IPS-15b (cell line): ENCODE measurements around the gene HTR5A.
"Not testable (repeated sequence)": the region's sequence is repeated elsewhere in the genome, so short reads cannot be mapped to it uniquely, and the experiment has no call there.

Experiments used
- H3K27me3 ChIP-seq: one replicate; pipeline ENCODE4 v1.6.1; 2013; ENCODE audit warnings: low read length; ENCODE audit not compliant: control insufficient read depth, insufficient read depth
- H3K36me3 ChIP-seq: one replicate; pipeline ENCODE4 v1.6.1; 2013; ENCODE audit warnings: low read length; ENCODE audit not compliant: control insufficient read depth, insufficient read depth
- H3K4me1 ChIP-seq: one replicate; pipeline ENCODE4 v1.6.1; 2013; ENCODE audit warnings: mild to moderate bottlenecking, low read length; ENCODE audit not compliant: control insufficient read depth, insufficient read depth
- H3K4me3 ChIP-seq: one replicate; pipeline ENCODE4 v1.5.1; 2013; ENCODE audit warnings: low read depth, low read length
- H3K9ac ChIP-seq: one replicate; pipeline ENCODE4 v1.6.1; 2013; ENCODE audit warnings: low read depth, mild to moderate bottlenecking, low read length
- H3K9me3 ChIP-seq: one replicate; pipeline ENCODE4 v1.6.1; 2013; ENCODE audit warnings: mild to moderate bottlenecking, low read length; ENCODE audit not compliant: control insufficient read depth, insufficient read depth

HTR5A gene

GRCh38 chr7:155069992-155070751, at the start of gene HTR5A:
TSS of gene HTR5A (plus strand) at chr7:155070324. CDS start at chr7:155070900, 576 bp downstream.
- Histone ChIP-seq H3K27me3 (peaks cover 29% of the 10 kb centered on the region), H3K36me3 (no peaks in the 10 kb centered on the region), H3K9me3 (no peaks in the 10 kb centered on the region), H3K4me3 (peak within 1 kb of the TSS; percentile 52), H3K9ac (no peak within 1 kb of the TSS), H3K4me1 (no peaks in the 10 kb centered on the region)

- H3K4me1 ChIP-seq: no peaks in the 10 kb centered on the region
- no peak overlapping the region for H3K9ac ChIP-seq
- H3K27me3 ChIP-seq: no peaks in the 10 kb centered on the region
- no peaks in the 10 kb centered on the region for H3K9me3 ChIP-seq
- no peak overlapping the region for H3K4me3 ChIP-seq
- H3K36me3 ChIP-seq: peaks cover 2% of the 10 kb centered on the region
Observed at GRCh38 chr7:155020996-155021395, 49.1 kb upstream of the HTR5A start.

GRCh38 chr7:155021699-155022145, 48.4 kb upstream of the HTR5A start:
- H3K4me1 ChIP-seq: no peaks in the 10 kb centered on the region
- H3K27me3 ChIP-seq: no peaks in the 10 kb centered on the region
- no peak overlapping the region for H3K4me3 ChIP-seq
- peaks cover 2% of the 10 kb centered on the region for H3K36me3 ChIP-seq
- H3K9me3 ChIP-seq: no peaks in the 10 kb centered on the region
- H3K9ac ChIP-seq: no peak overlapping the region

DNA sequence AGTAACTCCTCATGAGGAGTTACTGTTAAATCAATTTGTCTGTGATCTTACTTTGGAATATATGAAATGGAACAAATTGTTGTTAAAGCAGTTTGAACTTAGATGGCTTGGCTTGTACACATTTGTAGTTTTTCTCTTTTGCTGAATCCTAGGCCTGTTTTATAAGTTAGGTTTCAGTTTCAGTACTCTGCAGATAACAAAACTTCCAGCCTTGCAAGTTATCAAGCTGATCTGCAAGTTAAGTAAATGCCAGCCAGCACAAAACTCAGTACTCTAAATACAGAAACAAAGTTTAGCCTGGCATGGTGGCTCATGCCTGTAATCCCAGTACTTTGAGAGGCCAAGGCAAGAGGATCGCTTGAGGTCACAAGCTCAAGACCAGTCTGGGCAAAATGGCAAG, 42.2 kb upstream of the HTR5A start:
- Histone ChIP-seq H3K4me3 (no peak overlapping the region), H3K4me1 (peaks cover 4% of the 10 kb centered on the region), H3K36me3 (no peaks in the 10 kb centered on the region), H3K27me3 (no peaks in the 10 kb centered on the region), H3K9ac (no peak overlapping the region), H3K9me3 (no peaks in the 10 kb centered on the region)

DNA sequence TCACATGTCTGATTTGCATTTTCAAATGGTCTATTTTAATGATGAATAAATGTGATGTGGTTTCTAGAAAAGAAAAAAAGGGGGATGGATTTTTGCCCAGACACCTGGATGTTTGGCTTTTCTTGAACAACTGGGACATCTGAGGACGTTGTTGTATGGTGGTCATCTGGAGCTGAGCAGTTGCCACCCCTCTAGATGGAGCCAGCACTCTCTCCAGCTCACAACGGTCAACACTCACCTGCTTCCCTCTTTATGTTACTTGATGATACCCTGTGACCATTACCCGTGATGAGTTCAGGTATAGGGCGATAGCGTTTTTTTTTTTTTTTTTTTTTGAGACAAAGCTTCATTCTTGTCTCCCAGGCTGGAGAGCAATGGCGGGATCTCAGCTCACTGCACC, 37.1 kb upstream of the HTR5A start:
- H3K9ac ChIP-seq: no peak overlapping the region
- H3K9me3 ChIP-seq: no peaks in the 10 kb centered on the region
- H3K36me3 ChIP-seq: no peaks in the 10 kb centered on the region
- peaks cover under 1% of the 10 kb centered on the region for H3K4me1 ChIP-seq
- no peaks in the 10 kb centered on the region for H3K27me3 ChIP-seq
- H3K4me3 ChIP-seq: no peak overlapping the region

GRCh38 chr7:155034495-155034894, 35.6 kb upstream of the HTR5A start:
- H3K27me3 ChIP-seq, H3K36me3 ChIP-seq, H3K9ac ChIP-seq, H3K4me3 ChIP-seq, H3K4me1 ChIP-seq, H3K9me3 ChIP-seq: not testable (repeated sequence)

DNA sequence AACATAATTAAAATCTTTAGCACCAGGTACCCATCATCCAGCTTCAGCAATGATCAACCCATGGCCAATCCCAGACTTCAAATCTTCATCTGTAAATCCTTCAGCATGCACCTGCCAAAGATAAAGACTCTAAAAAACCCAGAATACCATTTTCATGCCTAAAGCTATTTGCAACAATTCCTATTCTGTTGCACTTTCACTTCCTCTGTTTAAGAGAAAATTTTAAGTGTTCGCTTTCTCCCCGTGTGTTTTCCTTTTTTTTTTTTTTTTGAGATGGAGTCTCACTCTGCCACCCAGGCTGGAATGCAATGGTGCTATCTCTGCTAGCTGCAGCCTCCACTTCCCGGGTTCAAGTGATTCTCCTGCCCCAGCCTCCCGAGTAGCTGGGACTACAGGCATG, 31.8 kb upstream of the HTR5A start:
- Histone ChIP-seq H3K9me3 (no peaks in the 10 kb centered on the region), H3K9ac (no peak overlapping the region), H3K36me3 (no peaks in the 10 kb centered on the region), H3K4me1 (no peaks in the 10 kb centered on the region), H3K4me3 (no peak overlapping the region), H3K27me3 (no peaks in the 10 kb centered on the region)

GRCh38 chr7:155043756-155044155, 26.4 kb upstream of the HTR5A start:
- no peak overlapping the region for H3K9ac ChIP-seq
- no peak overlapping the region for H3K4me3 ChIP-seq
- H3K27me3 ChIP-seq: no peaks in the 10 kb centered on the region
- no peaks in the 10 kb centered on the region for H3K9me3 ChIP-seq
- H3K4me1 ChIP-seq: no peaks in the 10 kb centered on the region
- no peaks in the 10 kb centered on the region for H3K36me3 ChIP-seq

DNA sequence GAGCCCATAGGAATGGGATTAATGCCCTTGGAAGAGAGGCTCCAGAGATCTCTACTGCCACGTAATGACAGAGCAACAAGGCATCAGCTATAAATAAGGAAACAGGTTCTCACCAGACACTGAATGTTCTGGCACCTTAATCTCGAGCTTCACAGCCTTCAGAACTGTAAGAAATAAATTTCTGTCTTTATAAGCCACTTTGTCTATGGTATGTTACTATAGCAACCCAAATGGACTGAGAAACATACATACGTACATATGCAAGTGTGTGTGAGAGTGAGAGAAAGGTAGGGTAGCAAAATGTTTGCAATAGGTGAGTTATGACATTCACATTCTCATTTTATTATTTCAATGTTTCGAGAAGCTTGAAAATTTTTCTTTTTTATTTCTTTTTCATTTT, 22.1 kb upstream of the HTR5A start:
- H3K4me3 ChIP-seq: no peak overlapping the region
- H3K4me1 ChIP-seq: no peaks in the 10 kb centered on the region
- no peaks in the 10 kb centered on the region for H3K27me3 ChIP-seq
- no peaks in the 10 kb centered on the region for H3K36me3 ChIP-seq
- no peak overlapping the region for H3K9ac ChIP-seq
- H3K9me3 ChIP-seq: no peaks in the 10 kb centered on the region

GRCh38 chr7:155051355-155051754, 18.8 kb upstream of the HTR5A start:
- no peaks in the 10 kb centered on the region for H3K36me3 ChIP-seq
- H3K9me3 ChIP-seq: no peaks in the 10 kb centered on the region
- no peaks in the 10 kb centered on the region for H3K27me3 ChIP-seq
- no peak overlapping the region for H3K9ac ChIP-seq
- H3K4me1 ChIP-seq: no peaks in the 10 kb centered on the region
- H3K4me3 ChIP-seq: no peak overlapping the region

DNA sequence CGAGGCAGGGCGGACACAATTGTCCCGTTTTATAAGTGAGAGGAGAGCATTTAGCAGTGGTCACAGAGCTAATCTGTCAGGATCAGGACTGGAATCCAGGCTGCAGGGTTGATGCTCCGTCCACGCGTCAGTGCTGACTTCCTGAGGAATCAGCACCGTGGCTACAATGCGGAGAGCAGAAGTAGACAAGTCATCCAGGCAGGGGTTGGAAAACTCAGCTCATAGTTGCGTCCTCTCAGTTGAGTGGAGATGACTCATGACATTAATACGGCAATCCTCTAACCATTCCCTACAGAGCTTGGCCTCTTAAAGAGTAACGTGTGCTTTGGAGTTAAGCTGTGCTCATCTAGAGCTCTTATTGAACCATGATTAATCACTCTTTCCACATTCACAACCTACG, 17.1 kb upstream of the HTR5A start:
- H3K4me3 ChIP-seq: no peak overlapping the region
- H3K36me3 ChIP-seq: no peaks in the 10 kb centered on the region
- H3K9me3 ChIP-seq: no peaks in the 10 kb centered on the region
- H3K9ac ChIP-seq: no peak overlapping the region
- no peaks in the 10 kb centered on the region for H3K4me1 ChIP-seq
- no peaks in the 10 kb centered on the region for H3K27me3 ChIP-seq

DNA sequence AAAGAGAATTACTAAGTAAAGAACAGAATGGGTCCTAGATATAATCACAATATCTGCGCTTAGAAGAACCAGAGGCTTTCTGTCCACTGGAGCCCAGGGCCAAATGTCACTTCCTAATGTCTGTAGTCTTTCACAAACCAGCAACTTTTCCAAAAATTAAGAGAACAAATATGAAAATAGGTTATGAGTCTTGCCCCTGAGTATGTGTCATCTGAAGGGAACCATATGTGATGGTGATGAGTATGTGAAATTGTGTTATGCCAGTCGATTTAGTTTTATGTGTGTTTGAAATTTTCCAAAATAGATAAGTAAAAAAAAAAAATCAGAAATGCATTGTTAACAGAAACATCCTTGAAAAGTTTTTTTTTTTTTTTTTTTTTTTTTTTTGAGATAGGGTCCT, 15.4 kb upstream of the HTR5A start:
- Histone ChIP-seq H3K9me3 (no peaks in the 10 kb centered on the region), H3K4me1 (no peaks in the 10 kb centered on the region), H3K36me3 (no peaks in the 10 kb centered on the region)

More for the DNA sequence above, 15.4 kb upstream of the HTR5A start:
- H3K4me3 ChIP-seq: no peak overlapping the region
- no peaks in the 10 kb centered on the region for H3K27me3 ChIP-seq
- H3K9ac ChIP-seq: no peak overlapping the region
